HepG2 (cell line): ENCODE data around the gene ZNF225.

Experiments used
- AKAP8 ChIP-seq: sonication (generic); formaldehyde crosslinking; IDR thresholded peaks from 2 replicates; pipeline ENCODE4 v1.5.1; 2020; ENCODE audit warnings: mild to moderate bottlenecking, missing genetic modification reagents
- CHCHD3 ChIP-seq: sonication (generic); formaldehyde crosslinking; IDR thresholded peaks from 2 replicates; pipeline ENCODE4 v1.8.0; 2022; ENCODE audit warnings: mild to moderate bottlenecking, missing genetic modification reagents, moderate library complexity
- MIER2 ChIP-seq: IDR thresholded peaks from 2 replicates; pipeline ENCODE4 v1.6.1; 2016; ENCODE audit warnings: missing biosample characterization, missing genetic modification reagents
- POLR2A ChIP-seq, 2 experiments: IDR thresholded peaks; 2 replicates each; pipeline ENCODE4 v1.6.1; 2011; ENCODE audit warnings: low read depth in 2 of 2, low read length in 2 of 2, mild to moderate bottlenecking in 1 of 2, moderate library complexity in 1 of 2; ENCODE audit not compliant: insufficient read depth in 1 of 2
- RAD51 ChIP-seq: fragments of 450-650 bp; IDR thresholded peaks from 2 replicates; pipeline ENCODE4 v1.6.1; 2016; ENCODE audit warnings: borderline replicate concordance
- ZNF296 ChIP-seq: sonication (generic); formaldehyde crosslinking; conservative IDR thresholded peaks from 2 replicates; pipeline ENCODE4 v1.5.0; 2020; ENCODE audit warnings: mild to moderate bottlenecking, missing genetic modification reagents
- TF ChIP-seq, protein P1 (sequence below), 2 experiments: sonication (generic) in 1 of 2; formaldehyde crosslinking in 1 of 2; IDR thresholded peaks; 2 replicates each; pipeline versions ENCODE4 v1.4.0 to v1.6.1; 2018 to 2020; ENCODE audit warnings: missing genetic modification reagents in 2 of 2, borderline replicate concordance in 1 of 2, low read depth in 1 of 2, mild to moderate bottlenecking in 1 of 2, missing biosample characterization in 1 of 2

DNA sequence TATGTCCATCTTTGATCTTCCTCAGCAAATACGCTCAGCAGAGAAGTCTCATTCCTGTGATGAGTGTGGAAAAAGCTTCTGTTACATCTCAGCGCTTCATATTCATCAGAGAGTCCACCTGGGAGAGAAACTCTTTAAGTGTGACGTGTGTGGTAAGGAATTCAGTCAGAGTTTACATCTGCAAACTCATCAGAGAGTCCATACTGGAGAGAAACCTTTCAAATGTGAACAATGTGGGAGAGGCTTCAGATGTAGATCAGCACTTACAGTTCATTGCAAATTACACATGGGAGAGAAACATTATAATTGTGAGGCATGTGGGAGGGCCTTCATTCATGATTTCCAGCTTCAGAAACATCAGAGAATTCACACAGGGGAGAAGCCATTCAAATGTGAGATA, 46.9 kb upstream of the ZNF225 start:
- TF ChIP-seq CHCHD3 (CRISPR knock-in tag): no peak
- no peak for TF ChIP-seq POLR2A (IDR thresholded peaks at IDR 0.05; ENCODE audit: insufficient read depth in 1 of 2, low read depth in 2 of 2, low read length in 2 of 2)
- no peak for TF ChIP-seq MIER2
- no peak for TF ChIP-seq AKAP8 (CRISPR knock-in tag)
- TF ChIP-seq, protein P1, sequence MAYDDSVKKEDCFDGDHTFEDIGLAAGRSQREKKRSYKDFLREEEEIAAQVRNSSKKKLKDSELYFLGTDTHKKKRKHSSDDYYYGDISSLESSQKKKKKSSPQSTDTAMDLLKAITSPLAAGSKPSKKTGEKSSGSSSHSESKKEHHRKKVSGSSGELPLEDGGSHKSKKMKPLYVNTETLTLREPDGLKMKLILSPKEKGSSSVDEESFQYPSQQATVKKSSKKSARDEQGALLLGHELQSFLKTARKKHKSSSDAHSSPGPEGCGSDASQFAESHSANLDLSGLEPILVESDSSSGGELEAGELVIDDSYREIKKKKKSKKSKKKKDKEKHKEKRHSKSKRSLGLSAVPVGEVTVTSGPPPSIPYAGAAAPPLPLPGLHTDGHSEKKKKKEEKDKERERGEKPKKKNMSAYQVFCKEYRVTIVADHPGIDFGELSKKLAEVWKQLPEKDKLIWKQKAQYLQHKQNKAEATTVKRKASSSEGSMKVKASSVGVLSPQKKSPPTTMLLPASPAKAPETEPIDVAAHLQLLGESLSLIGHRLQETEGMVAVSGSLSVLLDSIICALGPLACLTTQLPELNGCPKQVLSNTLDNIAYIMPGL (CRISPR knock-in tag; IDR thresholded peaks at IDR 0.05; ENCODE audit: borderline replicate concordance in 1 of 2, low read depth in 1 of 2): no peak
- TF ChIP-seq RAD51: no peak
- TF ChIP-seq ZNF296 (CRISPR knock-in tag): no peak
